Caco-2 (cell line): Measurements from ENCODE around the gene HK2. TPM values are rescaled to one million over a fixed set of nuclear protein-coding genes. Genes with fewer than 3 reads are reported as not detected.
"Not testable (repeated sequence)": the region's sequence is repeated elsewhere in the genome, so short reads cannot be mapped to it uniquely, and the experiment has no call there.

Source experiments
- BruUV-seq: library from RNA; stranded (reverse); fragments of 400-500 nt; replicated peaks from 2 replicates; lab custom pipeline; 2021; lab: Mats Ljungman, UMichigan
- CTCF ChIA-PET: fragments of 300-600 bp; sonication (Branson Sonifier 250); formaldehyde crosslinking; loops from one replicate; lab custom pipeline; 2022; ENCODE audit warnings: antibody characterized with exemption; lab: Charles Lee
- POLR2A ChIA-PET: fragments of 300-600 bp; sonication (Branson Sonifier 250); formaldehyde crosslinking; loops from one replicate; lab custom pipeline; 2022; ENCODE audit warnings: antibody characterized with exemption; lab: Charles Lee
- DNase-seq, 2 experiments: peaks; one replicate each; pipeline versions ENCODE4 v3.0.0 to v3.0.0-alpha.2; 2020 to 2022
- H3K27me3 ChIP-seq: replicated peaks from 2 replicates; pipeline ENCODE4 v1.6.0; 2011; ENCODE audit warnings: low read length; ENCODE audit not compliant: control insufficient read depth, insufficient read depth
- H3K36me3 ChIP-seq: 2 replicates; pipeline ENCODE4 v1.5.1; 2011; ENCODE audit warnings: low read length; ENCODE audit not compliant: control insufficient read depth, insufficient read depth
- H3K4me1 ChIP-seq: fragments of 250-450 bp; sonication (Bioruptor Pico); 2 replicates; pipeline ENCODE4 v1.5.1; 2020; ENCODE audit warnings: mild to moderate bottlenecking
- H3K4me3 ChIP-seq: 2 replicates; pipeline ENCODE4 v1.5.1; 2011; ENCODE audit warnings: low read depth, mild to moderate bottlenecking, control low read depth, low read length
- H3K9me3 ChIP-seq: fragments of 250-450 bp; sonication (Bioruptor Pico); 2 replicates; pipeline ENCODE4 v1.5.1; 2020; ENCODE audit warnings: mild to moderate bottlenecking, moderate library complexity
- H3K27ac Mint-ChIP-seq: one replicate; pipeline ENCODE4 v1.8.0; 2022; ENCODE audit warnings: mixed read lengths; ENCODE audit not compliant: unreplicated experiment
- H3K27me3 Mint-ChIP-seq: one replicate; pipeline ENCODE4 v1.8.0; 2022; ENCODE audit warnings: mixed read lengths; ENCODE audit not compliant: insufficient read depth, unreplicated experiment
- H3K36me3 Mint-ChIP-seq: one replicate; pipeline ENCODE4 v1.8.0; 2022; ENCODE audit warnings: mild to moderate bottlenecking, mixed read lengths; ENCODE audit not compliant: insufficient read depth, unreplicated experiment
- H3K4me1 Mint-ChIP-seq: one replicate; pipeline ENCODE4 v1.8.0; 2022; ENCODE audit warnings: low read depth, mixed read lengths; ENCODE audit not compliant: unreplicated experiment
- H3K4me3 Mint-ChIP-seq: one replicate; pipeline ENCODE4 v1.8.0; 2022; ENCODE audit warnings: mild to moderate bottlenecking, moderate library complexity, mixed read lengths; ENCODE audit not compliant: unreplicated experiment
- H3K9me3 Mint-ChIP-seq: one replicate; pipeline ENCODE4 v1.8.0; 2022; ENCODE audit warnings: mixed read lengths; ENCODE audit not compliant: unreplicated experiment
- intact Hi-C: fragments of 100-400 bp; cut with micrococcal nuclease; formaldehyde crosslinking; loops from one replicate; pipeline ENCODE4 v1.10.0; 2022; ENCODE audit not compliant: unreplicated experiment
- total RNA-seq: library from RNA; stranded (reverse); gene quantifications from 2 replicates; pipeline ENCODE4 v1.2.3, GENCODE V29; 2022
- TF ChIP-seq, protein P1 (sequence below), 2 experiments: fragments of 200-600 bp in 1 of 2; IDR thresholded peaks; 1 replicate in 1 of 2; 2 replicates in 1 of 2; pipeline versions ENCODE4 v1.5.1 to v1.8.0; 2011 to 2022; ENCODE audit warnings: antibody characterized with exemption in 1 of 2, control low read depth in 1 of 2, inconsistent platforms in 1 of 2, low read depth in 1 of 2, low read length in 1 of 2, mild to moderate bottlenecking in 1 of 2, moderate library complexity in 1 of 2; ENCODE audit not compliant: insufficient read depth in 1 of 2, severe bottlenecking in 1 of 2, unreplicated experiment in 1 of 2

The HK2 gene
- total RNA-seq, 1 experiment from 2014 or later: 19.9 TPM

GRCh38 chr2:74895001-74895400 lies 61.1 kb downstream of the HK2 start:
- H3K9me3 ChIP-seq: peaks cover 3% of the 10 kb centered on the region
- no peak for DNase-seq
- POLR2A ChIA-PET: no interaction called here
- Mint-ChIP-seq H3K4me1 (no peaks in the 10 kb centered on the region), H3K27ac (no peak overlapping the region), H3K27me3 (no peaks in the 10 kb centered on the region), H3K4me3 (no peak overlapping the region), H3K9me3 (no peaks in the 10 kb centered on the region), H3K36me3 (peaks cover 6% of the 10 kb centered on the region)
- TF ChIP-seq, protein P1, sequence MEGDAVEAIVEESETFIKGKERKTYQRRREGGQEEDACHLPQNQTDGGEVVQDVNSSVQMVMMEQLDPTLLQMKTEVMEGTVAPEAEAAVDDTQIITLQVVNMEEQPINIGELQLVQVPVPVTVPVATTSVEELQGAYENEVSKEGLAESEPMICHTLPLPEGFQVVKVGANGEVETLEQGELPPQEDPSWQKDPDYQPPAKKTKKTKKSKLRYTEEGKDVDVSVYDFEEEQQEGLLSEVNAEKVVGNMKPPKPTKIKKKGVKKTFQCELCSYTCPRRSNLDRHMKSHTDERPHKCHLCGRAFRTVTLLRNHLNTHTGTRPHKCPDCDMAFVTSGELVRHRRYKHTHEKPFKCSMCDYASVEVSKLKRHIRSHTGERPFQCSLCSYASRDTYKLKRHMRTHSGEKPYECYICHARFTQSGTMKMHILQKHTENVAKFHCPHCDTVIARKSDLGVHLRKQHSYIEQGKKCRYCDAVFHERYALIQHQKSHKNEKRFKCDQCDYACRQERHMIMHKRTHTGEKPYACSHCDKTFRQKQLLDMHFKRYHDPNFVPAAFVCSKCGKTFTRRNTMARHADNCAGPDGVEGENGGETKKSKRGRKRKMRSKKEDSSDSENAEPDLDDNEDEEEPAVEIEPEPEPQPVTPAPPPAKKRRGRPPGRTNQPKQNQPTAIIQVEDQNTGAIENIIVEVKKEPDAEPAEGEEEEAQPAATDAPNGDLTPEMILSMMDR (IDR thresholded peaks at IDR 0.05; ENCODE audit: insufficient read depth in 1 of 2, low read depth in 1 of 2, low read length in 1 of 2, severe bottlenecking in 1 of 2, unreplicated experiment in 1 of 2): no peak
- intact Hi-C loops: no loop called here
- CTCF ChIA-PET: no interaction called here
- H3K27me3 ChIP-seq: no peaks in the 10 kb centered on the region
- no TSS peak for BruUV-seq
- H3K4me3 ChIP-seq: no peak overlapping the region
- peaks cover 3% of the 10 kb centered on the region for H3K4me1 ChIP-seq
- H3K36me3 ChIP-seq: no peaks in the 10 kb centered on the region; the same call in 1 of the 2 replicates

GRCh38 chr2:74896232-74896631 lies 62.3 kb downstream of the HK2 start:
- Mint-ChIP-seq H3K4me3 (no peak overlapping the region), H3K4me1 (no peaks in the 10 kb centered on the region), H3K36me3 (peaks cover under 1% of the 10 kb centered on the region), H3K9me3 (no peaks in the 10 kb centered on the region), H3K27me3 (no peaks in the 10 kb centered on the region), H3K27ac (no peak overlapping the region)
- intact Hi-C loops: no loop called here
- ChIA-PET CTCF (no interaction called here), POLR2A (no interaction called here)
- H3K4me3 ChIP-seq: no peak overlapping the region
- peaks cover 3% of the 10 kb centered on the region for H3K9me3 ChIP-seq
- H3K36me3 ChIP-seq: no peaks in the 10 kb centered on the region; the same call in 1 of the 2 replicates
- BruUV-seq: no TSS peak
- H3K4me1 ChIP-seq: peaks cover 15% of the 10 kb centered on the region
- TF ChIP-seq, protein P1 (IDR thresholded peaks at IDR 0.05; ENCODE audit: insufficient read depth in 1 of 2, low read depth in 1 of 2, low read length in 1 of 2, severe bottlenecking in 1 of 2, unreplicated experiment in 1 of 2): no peak
- DNase-seq: no peak
- no peaks in the 10 kb centered on the region for H3K27me3 ChIP-seq

- H3K4me3 Mint-ChIP-seq, H3K9me3 ChIP-seq, H3K27me3 ChIP-seq, H3K27me3 Mint-ChIP-seq, DNase-seq, CTCF ChIA-PET, H3K36me3 Mint-ChIP-seq, H3K36me3 ChIP-seq, H3K9me3 Mint-ChIP-seq, H3K27ac Mint-ChIP-seq, H3K4me1 Mint-ChIP-seq, BruUV-seq, H3K4me3 ChIP-seq, POLR2A ChIA-PET, intact Hi-C loops: not testable (repeated sequence)
- peaks cover 32% of the 10 kb centered on the region for H3K4me1 ChIP-seq
Measured at GRCh38 chr2:74900225-74900624, 66.3 kb downstream of the HK2 start.
